GM12875 (cell line): ENCODE data around the gene FGD4.
"Not testable (repeated sequence)": the region's sequence is repeated elsewhere in the genome, so short reads cannot be mapped to it uniquely, and the experiment has no call there.

Source experiments
- H3K4me3 ChIP-seq: one replicate; pipeline ENCODE4 v1.5.1; 2011; ENCODE audit warnings: low read depth, low read length, control low read depth
- TF ChIP-seq, protein P1 (sequence below): IDR thresholded peaks from 2 replicates; pipeline ENCODE4 v1.5.1; 2011; ENCODE audit warnings: low read depth, mild to moderate bottlenecking, control low read depth, inconsistent platforms, low read length, moderate library complexity, borderline replicate concordance; ENCODE audit not compliant: insufficient read depth

The FGD4 gene

DNA sequence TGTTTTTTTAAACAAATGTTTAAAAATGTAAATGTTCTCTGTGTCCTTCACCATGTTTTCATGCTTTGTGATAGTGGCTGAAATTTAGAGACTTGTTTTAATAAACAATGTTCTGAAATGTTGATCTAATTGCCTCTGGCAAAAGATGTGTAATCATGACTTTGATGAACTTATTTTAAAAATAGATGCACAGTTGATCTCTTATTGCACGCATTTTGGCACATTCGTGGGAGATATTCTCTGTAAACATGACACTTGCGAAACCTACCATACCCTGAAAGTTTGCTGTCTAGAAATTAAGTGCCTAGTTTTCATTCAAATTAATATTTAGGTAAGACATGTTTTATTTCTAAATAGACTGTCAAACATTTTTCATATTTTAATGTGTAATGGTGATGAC lies 160.1 kb downstream of the FGD4 start:
- TF ChIP-seq, protein P1, sequence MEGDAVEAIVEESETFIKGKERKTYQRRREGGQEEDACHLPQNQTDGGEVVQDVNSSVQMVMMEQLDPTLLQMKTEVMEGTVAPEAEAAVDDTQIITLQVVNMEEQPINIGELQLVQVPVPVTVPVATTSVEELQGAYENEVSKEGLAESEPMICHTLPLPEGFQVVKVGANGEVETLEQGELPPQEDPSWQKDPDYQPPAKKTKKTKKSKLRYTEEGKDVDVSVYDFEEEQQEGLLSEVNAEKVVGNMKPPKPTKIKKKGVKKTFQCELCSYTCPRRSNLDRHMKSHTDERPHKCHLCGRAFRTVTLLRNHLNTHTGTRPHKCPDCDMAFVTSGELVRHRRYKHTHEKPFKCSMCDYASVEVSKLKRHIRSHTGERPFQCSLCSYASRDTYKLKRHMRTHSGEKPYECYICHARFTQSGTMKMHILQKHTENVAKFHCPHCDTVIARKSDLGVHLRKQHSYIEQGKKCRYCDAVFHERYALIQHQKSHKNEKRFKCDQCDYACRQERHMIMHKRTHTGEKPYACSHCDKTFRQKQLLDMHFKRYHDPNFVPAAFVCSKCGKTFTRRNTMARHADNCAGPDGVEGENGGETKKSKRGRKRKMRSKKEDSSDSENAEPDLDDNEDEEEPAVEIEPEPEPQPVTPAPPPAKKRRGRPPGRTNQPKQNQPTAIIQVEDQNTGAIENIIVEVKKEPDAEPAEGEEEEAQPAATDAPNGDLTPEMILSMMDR: no peak
- H3K4me3 ChIP-seq: no peak overlapping the region

DNA sequence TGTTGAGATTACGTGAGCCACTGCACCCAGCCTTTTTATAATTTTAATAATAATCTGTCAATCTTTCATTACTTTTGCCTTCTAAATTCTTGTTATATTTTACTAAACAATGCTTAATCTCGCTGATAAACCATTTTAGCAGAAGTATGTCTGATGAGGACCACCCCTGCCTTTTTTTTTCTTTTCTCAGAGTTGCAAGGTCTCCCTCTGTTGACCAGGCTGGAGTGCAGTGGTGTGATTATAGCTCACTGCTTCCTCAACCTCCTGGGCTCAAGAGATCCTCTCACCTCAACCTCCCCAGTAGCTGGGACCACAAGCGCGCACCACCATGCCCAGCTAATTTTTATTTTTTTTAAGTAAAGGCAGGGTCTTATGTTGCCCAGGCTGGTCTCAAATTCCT lies 161.2 kb downstream of the FGD4 start:
- no peak overlapping the region for H3K4me3 ChIP-seq
- TF ChIP-seq, protein P1: no peak

DNA sequence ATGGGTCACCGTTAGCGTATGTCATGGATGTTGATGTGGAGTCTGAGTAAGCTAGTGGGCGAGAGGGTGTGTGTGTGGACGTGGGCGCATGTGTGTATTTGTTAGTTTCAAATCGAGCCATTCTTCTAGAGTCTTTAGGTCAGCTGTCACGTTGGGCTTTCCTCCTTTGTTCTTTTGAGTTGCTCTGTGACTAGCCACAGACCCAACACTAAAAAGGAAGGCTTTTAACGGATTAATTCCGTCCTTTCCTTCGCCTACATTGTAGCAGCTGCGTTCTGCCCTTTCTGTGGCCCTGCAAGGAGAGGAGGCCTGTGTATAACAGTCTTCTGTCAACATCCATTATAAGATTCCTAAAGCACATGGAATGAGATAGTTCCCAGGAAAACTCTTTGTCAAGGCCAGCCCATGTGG lies 162.6 kb downstream of the FGD4 start:
- TF ChIP-seq, protein P1: no peak
- H3K4me3 ChIP-seq: no peak overlapping the region

DNA sequence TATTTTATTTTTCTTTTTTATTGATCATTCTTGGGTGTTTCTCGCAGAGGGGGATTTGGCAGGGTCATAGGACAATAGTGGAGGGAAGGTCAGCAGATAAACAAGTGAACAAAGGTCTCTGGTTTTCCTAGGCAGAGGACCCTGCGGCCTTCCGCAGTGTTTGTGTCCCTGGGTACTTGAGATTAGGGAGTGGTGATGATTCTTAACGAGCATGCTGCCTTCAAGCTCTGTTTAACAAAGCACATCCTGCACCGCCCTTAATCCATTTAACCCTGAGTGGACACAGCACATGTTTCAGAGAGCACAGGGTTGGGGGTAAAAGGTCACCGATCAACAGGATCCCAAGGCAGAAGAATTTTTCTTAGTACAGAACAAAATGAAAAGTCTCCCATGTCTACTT lies 163.1 kb downstream of the FGD4 start:
- H3K4me3 ChIP-seq: not testable (repeated sequence)

DNA sequence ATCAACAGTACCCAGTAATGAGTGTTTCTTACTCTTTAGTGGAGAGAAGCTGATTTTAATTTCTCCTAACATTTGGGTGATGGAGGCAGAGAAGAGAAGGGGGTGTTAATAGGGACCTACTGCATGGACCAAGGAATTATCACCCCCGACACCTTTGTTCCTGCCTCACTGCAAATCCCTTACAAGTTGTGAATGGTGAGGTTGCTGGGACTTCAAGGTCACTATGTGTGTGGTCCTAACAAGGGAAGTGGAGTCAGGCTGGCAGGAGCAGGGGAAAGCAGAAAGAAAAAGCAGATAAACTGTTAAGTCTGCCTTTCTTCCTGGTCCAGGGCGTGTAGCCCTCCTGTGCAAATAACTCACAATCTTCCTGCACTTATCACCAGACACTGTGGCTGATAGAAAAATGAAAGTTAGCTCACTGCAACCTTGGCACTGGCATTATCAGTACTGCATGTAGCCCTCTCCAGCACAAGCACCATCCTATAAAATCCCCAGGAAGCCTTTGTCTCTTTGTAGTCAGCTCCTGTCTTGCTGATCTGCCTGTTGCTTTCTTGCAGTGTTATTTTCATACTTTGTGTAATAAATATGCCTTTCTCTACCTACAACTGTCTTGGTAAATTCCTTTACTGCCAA lies 167.4 kb downstream of the FGD4 start:
- TF ChIP-seq, protein P1: no peak

DNA sequence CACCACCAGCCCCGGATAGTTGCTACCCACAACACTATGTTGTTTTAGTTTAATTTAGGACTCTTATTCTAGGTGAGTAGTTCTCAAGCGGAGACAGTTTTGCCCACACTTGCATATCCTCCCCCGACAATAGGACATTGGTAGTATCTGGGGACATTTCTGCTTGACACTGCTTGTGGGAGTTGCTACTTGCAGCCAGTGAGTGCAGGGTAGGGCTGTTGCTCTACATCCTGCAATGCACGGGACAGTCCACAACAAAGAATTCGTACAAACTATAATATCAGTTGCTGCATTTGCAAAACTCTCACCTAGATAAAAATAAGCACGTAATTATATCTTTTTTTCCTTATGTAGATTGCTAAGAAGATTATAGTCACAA lies 167.9 kb downstream of the FGD4 start:
- TF ChIP-seq, protein P1: no peak
- no peak overlapping the region for H3K4me3 ChIP-seq

More for the DNA sequence above, 167.4 kb downstream of the FGD4 start:
- no peak overlapping the region for H3K4me3 ChIP-seq

DNA sequence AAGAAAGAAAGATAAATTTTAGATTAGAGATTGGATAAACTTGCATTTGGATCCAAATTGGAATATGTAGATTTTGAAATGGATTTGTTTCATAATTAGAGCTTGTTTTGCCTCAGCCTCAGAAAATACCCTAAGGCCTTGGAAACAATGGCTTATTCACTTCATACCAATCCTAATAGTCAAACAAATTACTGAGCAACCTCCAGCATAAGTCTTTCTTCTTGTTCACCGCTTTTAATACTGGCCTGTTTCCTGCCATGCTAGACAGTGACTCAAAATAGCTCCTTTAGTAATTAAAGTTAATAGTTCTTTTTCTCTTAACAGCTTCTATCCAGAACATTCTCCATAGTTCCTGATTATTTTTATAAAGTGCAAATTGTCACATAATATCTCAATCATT lies 168.9 kb downstream of the FGD4 start:
- TF ChIP-seq, protein P1: no peak
- no peak overlapping the region for H3K4me3 ChIP-seq

DNA sequence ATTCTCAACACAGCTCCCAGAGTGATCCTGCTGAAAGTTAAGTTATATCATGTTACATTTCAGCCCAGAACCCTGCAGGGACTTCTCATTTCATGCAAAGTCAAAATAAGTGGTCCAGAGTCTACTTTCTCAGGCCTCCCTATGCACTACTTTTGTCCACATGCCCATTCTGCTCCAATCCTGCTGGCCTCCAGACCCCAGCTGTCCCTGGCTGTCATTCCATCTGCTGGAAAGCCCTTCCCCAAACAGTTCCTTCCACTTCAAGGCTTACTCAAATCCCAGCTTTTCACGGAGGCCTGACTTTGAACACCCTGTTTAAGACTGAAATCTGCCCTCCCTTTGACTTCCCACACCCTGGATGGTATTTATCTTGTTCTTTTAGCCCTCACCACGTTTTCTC lies 169.9 kb downstream of the FGD4 start:
- TF ChIP-seq, protein P1: no peak

More for the DNA sequence above, 169.9 kb downstream of the FGD4 start:
- no peak overlapping the region for H3K4me3 ChIP-seq
